NCI-H510A treated with DMSO at 0.1 percent for 48 hours (cell line): Measurements from ENCODE around the gene OR52E6.

Experiments
- DNase-seq: peaks from one replicate; lab custom pipeline; 2025; lab: John Stamatoyannopoulos, UW

OR52E6 gene

GRCh38 chr11:5796541-5796940 lies 45.2 kb downstream of the OR52E6 start:
- no peak for DNase-seq

- no peak for DNase-seq
Measured at GRCh38 chr11:5791165-5791564, 50.5 kb downstream of the OR52E6 start, which contains the start of gene OR52N1. Gene OR52N1, minus strand, starts transcription at chr11:5791265. Its CDS starts 2,449 bp downstream, at chr11:5788816.
